Liver (tissue), 9 donors: Measurements from ENCODE around the gene PSMG3. TPM values are rescaled to one million over a fixed set of nuclear protein-coding genes. Genes with fewer than 3 reads are reported as not detected.

Source experiments
- DNase-seq: peaks from one replicate; pipeline ENCODE4 v3.0.0-alpha.2; 2017; ENCODE audit warnings: low spot score
- H3K27ac ChIP-seq, 2 donors: one replicate each; pipeline ENCODE4 v1.7.0; 2013; ENCODE audit warnings: inconsistent platforms in 2 of 2, low read length in 2 of 2, control low read depth in 1 of 2, low read depth in 1 of 2, mild to moderate bottlenecking in 1 of 2
- H3K27me3 ChIP-seq, 4 donors: one replicate each; pipeline versions ENCODE4 v1.6.1 to v1.7.0; 2013; ENCODE audit warnings: low read length in 3 of 4, inconsistent platforms in 1 of 4, mild to moderate bottlenecking in 1 of 4, moderate library complexity in 1 of 4; ENCODE audit not compliant: control insufficient read depth in 4 of 4, insufficient read depth in 4 of 4
- H3K36me3 ChIP-seq, 4 donors: one replicate each; pipeline versions ENCODE4 v1.6.1 to v1.7.0; 2013; ENCODE audit warnings: low read length in 3 of 4, mild to moderate bottlenecking in 3 of 4, low read depth in 1 of 4, moderate library complexity in 1 of 4; ENCODE audit not compliant: control insufficient read depth in 4 of 4, insufficient read depth in 3 of 4
- H3K4me1 ChIP-seq, 4 donors: one replicate each; pipeline versions ENCODE4 v1.6.1 to v1.7.0; 2013; ENCODE audit warnings: low read length in 3 of 4, mild to moderate bottlenecking in 3 of 4, moderate library complexity in 1 of 4; ENCODE audit not compliant: control insufficient read depth in 4 of 4, insufficient read depth in 4 of 4
- H3K4me3 ChIP-seq, 3 donors: one replicate each; pipeline versions ENCODE4 v1.6.1 to v1.7.0; 2013; ENCODE audit warnings: low read length in 3 of 3, control low read depth in 1 of 3, low read depth in 1 of 3, mild to moderate bottlenecking in 1 of 3
- H3K9ac ChIP-seq, 2 donors: one replicate each; pipeline ENCODE4 v1.7.0; 2013; ENCODE audit warnings: low read length in 2 of 2, mild to moderate bottlenecking in 2 of 2, moderate library complexity in 2 of 2, control low read depth in 1 of 2, low read depth in 1 of 2
- H3K9me3 ChIP-seq, 4 donors: one replicate each; pipeline versions ENCODE4 v1.6.1 to v1.7.0; 2013; ENCODE audit warnings: low read length in 3 of 4; ENCODE audit not compliant: control insufficient read depth in 4 of 4
- EGR1 ChIP-seq, 2 donors: IDR thresholded peaks; 2 replicates each; pipeline ENCODE4 v1.6.1; 2016 to 2018; ENCODE audit warnings: antibody characterized with exemption in 2 of 2, low read depth in 2 of 2
- FOXA1 ChIP-seq: IDR thresholded peaks from 2 replicates; pipeline ENCODE4 v1.6.1; 2016; ENCODE audit warnings: antibody characterized with exemption
- FOXA2 ChIP-seq: IDR thresholded peaks from 2 replicates; pipeline ENCODE4 v1.6.1; 2016; ENCODE audit warnings: antibody characterized with exemption
- GABPA ChIP-seq, 2 donors: IDR thresholded peaks in 1 of 2; conservative IDR thresholded peaks in 1 of 2; 2 replicates each; pipeline ENCODE4 v1.6.1; 2016; ENCODE audit warnings: antibody characterized with exemption in 2 of 2, mild to moderate bottlenecking in 1 of 2, moderate library complexity in 1 of 2
- HNF4A ChIP-seq, 2 donors: conservative IDR thresholded peaks; 2 replicates each; pipeline ENCODE4 v1.6.1; 2016; ENCODE audit warnings: antibody characterized with exemption in 2 of 2, mild to moderate bottlenecking in 2 of 2
- JUND ChIP-seq, 2 donors: IDR thresholded peaks; 2 replicates each; pipeline ENCODE4 v1.6.1; 2016; ENCODE audit warnings: antibody characterized with exemption in 2 of 2
- NR2F2 ChIP-seq: IDR thresholded peaks from 2 replicates; pipeline ENCODE4 v1.6.1; 2016; ENCODE audit warnings: antibody characterized with exemption
- RAD21 ChIP-seq, 2 donors: IDR thresholded peaks; 2 replicates each; pipeline ENCODE4 v1.6.1; 2016; ENCODE audit warnings: antibody characterized with exemption in 2 of 2, mild to moderate bottlenecking in 2 of 2
- RXRA ChIP-seq, 2 donors: IDR thresholded peaks; 2 replicates each; pipeline ENCODE4 v1.6.1; 2017 to 2018; ENCODE audit warnings: antibody characterized with exemption in 2 of 2, mild to moderate bottlenecking in 1 of 2
- SP1 ChIP-seq: IDR thresholded peaks from 2 replicates; pipeline ENCODE4 v1.6.1; 2018; ENCODE audit warnings: antibody characterized with exemption, mild to moderate bottlenecking
- TAF1 ChIP-seq: conservative IDR thresholded peaks from 2 replicates; pipeline ENCODE4 v1.6.1; 2016; ENCODE audit warnings: antibody characterized with exemption, mild to moderate bottlenecking
- YY1 ChIP-seq: IDR thresholded peaks from 2 replicates; pipeline ENCODE4 v1.6.1; 2016; ENCODE audit warnings: antibody characterized with exemption, mild to moderate bottlenecking
- whole genome bisulfite sequencing: extraction: QIAGEN DNeasy Blood & Tissue Kit; methylation state at CpG from one replicate; pipeline ENCODE4 v1.1.7; 2013; 5-methylcytosine and 5-hydroxymethylcytosine counted together
- polyA plus RNA-seq, 2 donors: library from polyadenylated mRNA; stranded (reverse) in 1 of 2; unstranded in 1 of 2; fragments of 200-250 nt in 1 of 2; fragments of >200 nt in 1 of 2; fragmentation: Nextera tagmentation in 1 of 2; extraction: Ambion mirVana in 1 of 2; gene quantifications; one replicate each; pipeline versions ENCODE4 v1.2.1 to v1.2.3, GENCODE V29; 2013 to 2015
- total RNA-seq, 2 donors: library from RNA; depleted of rRNA; stranded (reverse); fragments of >200 nt; gene quantifications; one replicate each; pipeline ENCODE4 v1.2.3, GENCODE V29; 2014
- TF ChIP-seq, protein P1 (sequence below): IDR thresholded peaks from 2 replicates; pipeline ENCODE4 v1.6.1; 2016; ENCODE audit warnings: antibody characterized with exemption
- TF ChIP-seq, protein P2 (sequence below): IDR thresholded peaks from 2 replicates; pipeline ENCODE4 v1.6.1; 2016; ENCODE audit warnings: antibody characterized with exemption, mild to moderate bottlenecking
- TF ChIP-seq, protein P3 (sequence below): fragments of 150-350 bp; IDR thresholded peaks from 2 replicates; pipeline ENCODE4 v1.5.1; 2017; ENCODE audit warnings: improper control_type of control experiment, low read depth, low read length; ENCODE audit not compliant: missing input control
- TF ChIP-seq, protein P4 (sequence below): IDR thresholded peaks from 2 replicates; pipeline ENCODE4 v1.6.1; 2016; ENCODE audit warnings: antibody characterized with exemption
- TF ChIP-seq, protein P5 (sequence below): IDR thresholded peaks from 2 replicates; pipeline ENCODE4 v1.6.1; 2016; ENCODE audit warnings: antibody characterized with exemption
- donor health status: healthy.
- donor health status: healthy.
- donor health status: healthy.
- donor health status: healthy.
- donor health status: healthy.

The PSMG3 gene
- total and polyA plus RNA-seq, 4 donors = 10.1 to 22.4 (median 15.7) TPM

DNA sequence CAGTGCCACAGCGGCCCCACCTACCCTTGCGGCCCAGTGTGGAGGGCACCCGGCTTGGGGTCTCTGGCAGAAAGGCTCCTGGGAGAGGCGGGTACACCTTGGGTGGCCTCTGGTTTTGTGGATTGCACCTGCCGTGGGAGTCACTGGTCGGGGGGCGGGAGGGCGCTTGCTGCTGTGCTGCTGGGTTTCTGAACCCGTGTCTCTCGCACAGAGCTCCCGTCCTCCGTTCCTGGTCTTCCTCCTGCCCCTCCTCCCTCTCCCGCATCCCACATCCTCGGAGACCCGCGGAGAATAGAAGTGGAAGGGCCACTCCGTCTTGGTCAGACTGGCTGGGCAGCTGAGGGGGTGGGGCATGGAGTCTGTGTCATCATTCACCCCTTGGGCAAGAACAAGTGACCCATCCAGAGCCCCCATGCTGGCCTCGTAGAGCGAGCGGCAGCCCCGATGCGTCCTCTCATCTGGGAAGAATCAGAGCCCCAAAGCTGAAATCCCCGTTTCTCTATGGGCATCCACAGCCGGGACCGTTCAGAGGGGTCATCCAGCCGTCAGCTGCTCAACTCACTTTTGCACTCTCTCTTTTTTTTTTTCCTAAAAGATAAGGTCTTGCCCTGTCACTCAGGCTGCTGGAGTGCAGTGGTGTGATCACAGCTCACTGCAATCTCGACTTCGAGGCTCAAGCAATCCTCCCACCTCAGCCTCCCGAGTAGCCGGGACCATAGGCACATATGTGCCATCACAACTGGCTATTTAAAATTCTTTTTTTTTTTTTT is 35.3 kb downstream of the PSMG3 start:
- no peak for DNase-seq
- H3K4me3 ChIP-seq = no peak overlapping the region
- peak overlapping the region in 1 of 2 donors; percentile 96 for H3K27ac ChIP-seq
- peaks cover 8 to 37% (median 28%) of the 10 kb centered on the region in 4 donors for H3K4me1 ChIP-seq
- H3K9me3 ChIP-seq = no peaks in the 10 kb centered on the region
- no peaks in the 10 kb centered on the region for H3K27me3 ChIP-seq
- peaks cover 0 to 6% (median under 1%) of the 10 kb centered on the region in 4 donors for H3K36me3 ChIP-seq
- WGBS = 94% methylated on average over 30 of the region's 30 CpGs
- H3K9ac ChIP-seq = no peak overlapping the region
- TF ChIP-seq GABPA (IDR thresholded peaks at IDR 0.05 in 1 of 2, conservative IDR thresholded peaks at IDR 0.05 in 1 of 2) (no peak), RXRA (IDR thresholded peaks at IDR 0.05) (no peak), FOXA1 (no peak), EGR1 (IDR thresholded peaks at IDR 0.05; ENCODE audit: low read depth in 2 of 2) (no peak), FOXA2 (no peak), RAD21 (IDR thresholded peaks at IDR 0.05) (no peak), HNF4A (conservative IDR thresholded peaks at IDR 0.05) (no peak), JUND (IDR thresholded peaks at IDR 0.05) (no peak), SP1 (no peak), YY1 (no peak), NR2F2 (no peak), TAF1 (no peak)
- TF ChIP-seq, protein P1, sequence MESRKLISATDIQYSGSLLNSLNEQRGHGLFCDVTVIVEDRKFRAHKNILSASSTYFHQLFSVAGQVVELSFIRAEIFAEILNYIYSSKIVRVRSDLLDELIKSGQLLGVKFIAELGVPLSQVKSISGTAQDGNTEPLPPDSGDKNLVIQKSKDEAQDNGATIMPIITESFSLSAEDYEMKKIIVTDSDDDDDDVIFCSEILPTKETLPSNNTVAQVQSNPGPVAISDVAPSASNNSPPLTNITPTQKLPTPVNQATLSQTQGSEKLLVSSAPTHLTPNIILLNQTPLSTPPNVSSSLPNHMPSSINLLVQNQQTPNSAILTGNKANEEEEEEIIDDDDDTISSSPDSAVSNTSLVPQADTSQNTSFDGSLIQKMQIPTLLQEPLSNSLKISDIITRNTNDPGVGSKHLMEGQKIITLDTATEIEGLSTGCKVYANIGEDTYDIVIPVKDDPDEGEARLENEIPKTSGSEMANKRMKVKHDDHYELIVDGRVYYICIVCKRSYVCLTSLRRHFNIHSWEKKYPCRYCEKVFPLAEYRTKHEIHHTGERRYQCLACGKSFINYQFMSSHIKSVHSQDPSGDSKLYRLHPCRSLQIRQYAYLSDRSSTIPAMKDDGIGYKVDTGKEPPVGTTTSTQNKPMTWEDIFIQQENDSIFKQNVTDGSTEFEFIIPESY = no peak
- TF ChIP-seq, protein P2, sequence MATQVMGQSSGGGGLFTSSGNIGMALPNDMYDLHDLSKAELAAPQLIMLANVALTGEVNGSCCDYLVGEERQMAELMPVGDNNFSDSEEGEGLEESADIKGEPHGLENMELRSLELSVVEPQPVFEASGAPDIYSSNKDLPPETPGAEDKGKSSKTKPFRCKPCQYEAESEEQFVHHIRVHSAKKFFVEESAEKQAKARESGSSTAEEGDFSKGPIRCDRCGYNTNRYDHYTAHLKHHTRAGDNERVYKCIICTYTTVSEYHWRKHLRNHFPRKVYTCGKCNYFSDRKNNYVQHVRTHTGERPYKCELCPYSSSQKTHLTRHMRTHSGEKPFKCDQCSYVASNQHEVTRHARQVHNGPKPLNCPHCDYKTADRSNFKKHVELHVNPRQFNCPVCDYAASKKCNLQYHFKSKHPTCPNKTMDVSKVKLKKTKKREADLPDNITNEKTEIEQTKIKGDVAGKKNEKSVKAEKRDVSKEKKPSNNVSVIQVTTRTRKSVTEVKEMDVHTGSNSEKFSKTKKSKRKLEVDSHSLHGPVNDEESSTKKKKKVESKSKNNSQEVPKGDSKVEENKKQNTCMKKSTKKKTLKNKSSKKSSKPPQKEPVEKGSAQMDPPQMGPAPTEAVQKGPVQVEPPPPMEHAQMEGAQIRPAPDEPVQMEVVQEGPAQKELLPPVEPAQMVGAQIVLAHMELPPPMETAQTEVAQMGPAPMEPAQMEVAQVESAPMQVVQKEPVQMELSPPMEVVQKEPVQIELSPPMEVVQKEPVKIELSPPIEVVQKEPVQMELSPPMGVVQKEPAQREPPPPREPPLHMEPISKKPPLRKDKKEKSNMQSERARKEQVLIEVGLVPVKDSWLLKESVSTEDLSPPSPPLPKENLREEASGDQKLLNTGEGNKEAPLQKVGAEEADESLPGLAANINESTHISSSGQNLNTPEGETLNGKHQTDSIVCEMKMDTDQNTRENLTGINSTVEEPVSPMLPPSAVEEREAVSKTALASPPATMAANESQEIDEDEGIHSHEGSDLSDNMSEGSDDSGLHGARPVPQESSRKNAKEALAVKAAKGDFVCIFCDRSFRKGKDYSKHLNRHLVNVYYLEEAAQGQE = no peak
- TF ChIP-seq, protein P3, sequence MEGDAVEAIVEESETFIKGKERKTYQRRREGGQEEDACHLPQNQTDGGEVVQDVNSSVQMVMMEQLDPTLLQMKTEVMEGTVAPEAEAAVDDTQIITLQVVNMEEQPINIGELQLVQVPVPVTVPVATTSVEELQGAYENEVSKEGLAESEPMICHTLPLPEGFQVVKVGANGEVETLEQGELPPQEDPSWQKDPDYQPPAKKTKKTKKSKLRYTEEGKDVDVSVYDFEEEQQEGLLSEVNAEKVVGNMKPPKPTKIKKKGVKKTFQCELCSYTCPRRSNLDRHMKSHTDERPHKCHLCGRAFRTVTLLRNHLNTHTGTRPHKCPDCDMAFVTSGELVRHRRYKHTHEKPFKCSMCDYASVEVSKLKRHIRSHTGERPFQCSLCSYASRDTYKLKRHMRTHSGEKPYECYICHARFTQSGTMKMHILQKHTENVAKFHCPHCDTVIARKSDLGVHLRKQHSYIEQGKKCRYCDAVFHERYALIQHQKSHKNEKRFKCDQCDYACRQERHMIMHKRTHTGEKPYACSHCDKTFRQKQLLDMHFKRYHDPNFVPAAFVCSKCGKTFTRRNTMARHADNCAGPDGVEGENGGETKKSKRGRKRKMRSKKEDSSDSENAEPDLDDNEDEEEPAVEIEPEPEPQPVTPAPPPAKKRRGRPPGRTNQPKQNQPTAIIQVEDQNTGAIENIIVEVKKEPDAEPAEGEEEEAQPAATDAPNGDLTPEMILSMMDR = no peak
- TF ChIP-seq, protein P4, sequence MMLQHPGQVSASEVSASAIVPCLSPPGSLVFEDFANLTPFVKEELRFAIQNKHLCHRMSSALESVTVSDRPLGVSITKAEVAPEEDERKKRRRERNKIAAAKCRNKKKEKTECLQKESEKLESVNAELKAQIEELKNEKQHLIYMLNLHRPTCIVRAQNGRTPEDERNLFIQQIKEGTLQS = no peak
- TF ChIP-seq, protein P5, sequence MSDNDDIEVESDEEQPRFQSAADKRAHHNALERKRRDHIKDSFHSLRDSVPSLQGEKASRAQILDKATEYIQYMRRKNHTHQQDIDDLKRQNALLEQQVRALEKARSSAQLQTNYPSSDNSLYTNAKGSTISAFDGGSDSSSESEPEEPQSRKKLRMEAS = no peak
